Measurements from ENCODE around the gene SLC22A5.

The SLC22A5 gene

GRCh38 chr5:132363431-132364112 lies 5.9 kb upstream of the SLC22A5 start:
- Histone ChIP-seq H3K4me3 (no peak overlapping the region), H3K27ac (peak overlapping the region in 1 of 21 experiments; percentile 12)

DNA sequence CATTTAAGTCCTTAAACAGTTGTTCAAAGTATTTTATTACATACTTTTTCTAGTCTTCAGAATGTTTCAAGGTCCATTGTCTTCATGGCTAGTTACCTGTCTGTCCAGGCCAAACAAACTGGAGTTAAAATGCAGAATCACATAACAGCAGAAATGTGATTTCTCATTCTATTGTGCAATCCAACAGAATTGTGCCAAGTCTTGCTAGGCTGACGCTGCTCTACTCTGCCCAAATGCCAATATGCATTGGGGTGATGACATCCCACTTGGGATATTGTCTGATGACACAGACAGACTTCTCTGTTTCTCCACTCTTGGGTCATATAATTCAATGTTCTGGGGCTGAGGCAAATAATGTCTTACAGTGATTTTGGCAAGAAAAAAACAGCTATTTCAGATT lies 5.2 kb upstream of the SLC22A5 start:
- Histone ChIP-seq H3K27ac (peak overlapping the region in 2 of 21 experiments; percentile 36 to 42), H3K4me3 (no peak overlapping the region)

DNA sequence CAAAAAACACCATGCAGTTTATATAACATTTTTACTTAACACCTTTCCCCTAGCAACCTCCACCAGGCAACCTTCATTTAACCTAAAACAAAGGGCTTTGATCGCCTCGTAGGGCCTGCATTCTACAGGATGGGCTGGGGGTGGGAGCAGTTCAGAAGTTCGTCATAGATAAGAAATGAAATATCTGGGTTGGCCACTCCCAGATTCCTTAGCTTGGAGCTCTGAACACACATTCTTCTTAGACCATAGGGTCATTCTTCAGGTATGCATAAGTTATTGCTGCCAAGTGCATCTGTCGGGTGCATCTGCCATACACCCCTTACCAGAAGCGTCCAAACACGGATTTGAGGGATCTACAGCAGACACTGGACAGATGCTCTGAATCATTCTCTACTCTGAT lies 4.3 kb upstream of the SLC22A5 start:
- no peak overlapping the region for H3K4me3 ChIP-seq
- peak overlapping the region in 1 of 21 experiments; percentile 42 for H3K27ac ChIP-seq

DNA sequence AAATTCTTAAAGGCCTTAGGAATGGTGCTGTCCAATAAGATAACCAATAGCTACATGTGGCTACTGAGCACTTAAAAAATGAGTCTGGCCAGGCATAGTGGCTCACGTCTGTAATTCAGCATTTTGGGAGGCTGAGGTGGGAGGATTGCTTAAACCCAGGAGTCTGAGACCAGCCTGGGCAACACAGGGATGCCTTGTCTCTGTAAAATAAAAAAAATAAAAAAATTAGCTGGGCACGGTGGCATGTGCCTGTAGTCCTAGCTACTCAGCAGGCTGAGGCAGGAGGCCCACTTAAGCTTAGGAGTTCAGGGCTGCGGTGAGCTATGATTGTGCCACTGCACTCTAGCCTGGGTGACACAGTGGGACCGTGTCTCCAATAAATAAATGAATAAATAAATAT lies 1.3 kb upstream of the SLC22A5 start:
- H3K4me3 ChIP-seq, result no peak overlapping the region
- no peak overlapping the region for H3K27ac ChIP-seq

GRCh38 chr5:132369007-132369473 lies 470 bp upstream of the SLC22A5 start:
- Histone ChIP-seq H3K4me3 (peak overlapping the region; percentile 47 to 77 (median 70)), H3K27ac (peak overlapping the region in 20 of 21 experiments; percentile 34 to 88 (median 70))

- peak overlapping the region in 18 of 21 experiments; percentile 34 to 88 (median 73) for H3K27ac ChIP-seq
- peak overlapping the region; percentile 47 to 77 (median 70) for H3K4me3 ChIP-seq
Observed at GRCh38 chr5:132370181-132370970, 866 bp downstream of the SLC22A5 start.

DNA sequence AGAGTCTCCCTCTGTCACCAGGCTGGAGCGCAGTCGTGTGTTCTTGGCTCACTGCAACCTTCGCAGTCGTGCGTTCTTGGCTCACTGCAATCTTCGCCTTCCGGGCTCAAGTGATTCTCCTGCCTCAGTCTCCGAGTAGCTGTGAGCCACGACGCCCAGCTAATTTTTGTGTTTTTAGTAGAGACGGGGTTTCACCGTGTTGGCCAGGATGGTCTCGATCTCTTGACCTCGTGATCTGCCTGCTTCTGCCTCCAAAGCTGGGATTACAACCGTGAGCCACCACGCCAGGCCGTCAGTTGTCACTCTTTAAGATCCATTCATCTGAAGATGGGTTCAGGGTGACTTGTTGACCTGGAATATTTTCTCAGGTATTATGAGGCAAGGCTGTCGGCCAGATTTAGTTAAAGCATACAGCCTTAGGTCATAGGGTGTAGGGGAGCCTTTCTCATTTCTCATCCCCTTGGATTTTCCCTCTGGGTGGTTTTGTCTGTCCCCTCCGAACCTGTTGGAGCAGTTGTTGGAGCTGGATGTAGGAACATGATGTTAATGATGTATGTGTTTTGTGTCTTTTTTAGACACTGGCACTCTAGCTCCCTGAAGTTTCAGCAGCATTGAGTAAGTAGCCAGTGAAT lies 1.6 kb downstream of the SLC22A5 start:
- Histone ChIP-seq H3K4me3 (peak overlapping the region in 2 of 7 experiments; percentile 70 to 73), H3K27ac (peak overlapping the region in 4 of 21 experiments; percentile 25 to 88 (median 57))

DNA sequence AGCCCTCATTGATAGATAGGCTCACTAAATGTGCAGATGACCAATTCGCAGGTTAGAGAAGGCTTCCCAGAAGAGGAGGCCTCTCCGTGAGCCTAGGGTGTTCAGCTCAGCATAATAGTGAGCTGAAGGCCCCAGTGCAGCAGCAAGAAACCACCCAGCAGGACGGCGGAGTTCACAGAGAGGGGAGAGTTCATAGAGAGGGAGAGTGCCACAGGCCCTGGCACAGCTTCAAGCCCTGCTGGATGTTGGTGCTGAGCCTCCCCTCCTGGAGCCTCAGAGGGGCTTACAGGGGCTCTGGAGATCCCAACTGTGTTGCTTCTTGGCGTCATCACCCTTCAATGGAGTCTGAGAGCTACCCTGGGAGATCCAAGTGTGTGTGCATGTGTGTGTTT lies 2.1 kb downstream of the SLC22A5 start:
- Histone ChIP-seq H3K27ac (peak overlapping the region in 2 of 21 experiments; percentile 25 to 30), H3K4me3 (no peak overlapping the region)

DNA sequence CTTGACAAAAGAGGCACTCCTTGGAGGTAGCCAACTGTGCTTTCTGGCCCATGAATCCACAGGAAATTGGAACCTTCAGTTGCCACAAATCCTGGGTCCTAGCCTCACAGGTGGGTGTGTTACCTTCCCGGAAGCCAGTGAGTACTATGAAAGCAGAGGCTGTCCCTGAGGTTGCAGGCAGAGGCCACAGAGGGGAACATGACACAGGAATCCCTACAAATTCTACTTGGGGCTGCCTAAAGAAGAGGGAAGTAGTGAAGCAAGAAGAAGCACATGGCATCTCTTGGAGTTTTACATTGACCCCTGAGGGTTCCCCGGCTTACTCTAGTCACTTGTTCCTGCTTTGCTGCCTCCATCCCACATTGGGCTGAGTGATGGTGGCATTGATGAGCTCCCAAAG lies 2.6 kb downstream of the SLC22A5 start:
- H3K4me3 ChIP-seq, result no peak overlapping the region
- H3K27ac ChIP-seq, result no peak overlapping the region

DNA sequence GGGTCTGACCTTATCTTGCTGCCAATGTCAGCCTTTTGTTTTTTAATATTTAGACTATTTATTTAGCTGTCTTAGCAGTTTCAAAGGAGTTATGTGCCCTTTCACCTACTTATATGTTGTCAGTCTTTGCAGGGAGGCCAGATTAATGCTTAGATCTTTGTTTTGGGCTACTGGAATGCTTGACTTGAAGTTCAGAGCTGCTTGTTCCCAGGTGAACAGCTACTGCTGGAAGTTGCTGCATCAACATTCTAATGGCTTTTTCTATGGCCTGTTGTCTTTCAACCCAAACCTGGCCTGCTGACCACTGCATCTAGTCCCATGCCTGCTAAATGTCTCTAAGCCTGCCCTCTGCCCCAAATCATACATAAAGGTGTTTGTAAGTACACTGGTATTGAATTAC lies 3.0 kb downstream of the SLC22A5 start:
- Histone ChIP-seq H3K27ac (no peak overlapping the region), H3K4me3 (no peak overlapping the region)

DNA sequence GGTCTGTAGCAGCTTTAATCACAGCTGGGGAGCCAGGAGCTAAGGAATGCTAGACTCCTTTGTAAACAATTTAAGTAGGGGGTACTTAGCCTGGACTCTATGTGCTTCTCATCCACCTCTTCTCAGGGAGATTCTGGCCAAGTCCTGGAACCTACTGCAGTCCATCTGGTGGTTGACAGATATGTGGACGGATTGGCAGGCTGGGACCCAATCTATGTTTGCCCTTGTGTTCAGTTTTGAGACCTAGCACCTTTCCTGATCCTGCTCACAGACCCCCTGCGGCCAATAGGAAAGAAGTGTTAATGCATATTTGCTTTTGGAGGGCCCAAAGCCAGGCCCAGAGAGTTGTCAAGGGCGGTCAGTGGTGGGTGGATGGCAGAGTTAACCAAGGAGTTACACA lies 6.4 kb downstream of the SLC22A5 start:
- peak overlapping the region in 1 of 21 experiments; percentile 7 for H3K27ac ChIP-seq

GRCh38 chr5:132376694-132377641 lies 7.5 kb downstream of the SLC22A5 start:
- Histone ChIP-seq H3K4me3 (no peak overlapping the region), H3K27ac (peak overlapping the region in 4 of 21 experiments; percentile 10 to 63 (median 16))

More for the DNA sequence above, 6.4 kb downstream of the SLC22A5 start:
- no peak overlapping the region for H3K4me3 ChIP-seq

- Histone ChIP-seq H3K4me3 (no peak overlapping the region), H3K27ac (no peak overlapping the region)
Observed at GRCh38 chr5:132377738-132378137, 8.2 kb downstream of the SLC22A5 start.

- H3K27ac ChIP-seq, result no peak overlapping the region
- no peak overlapping the region for H3K4me3 ChIP-seq
Observed at GRCh38 chr5:132378580-132378979, 9.1 kb downstream of the SLC22A5 start.

DNA sequence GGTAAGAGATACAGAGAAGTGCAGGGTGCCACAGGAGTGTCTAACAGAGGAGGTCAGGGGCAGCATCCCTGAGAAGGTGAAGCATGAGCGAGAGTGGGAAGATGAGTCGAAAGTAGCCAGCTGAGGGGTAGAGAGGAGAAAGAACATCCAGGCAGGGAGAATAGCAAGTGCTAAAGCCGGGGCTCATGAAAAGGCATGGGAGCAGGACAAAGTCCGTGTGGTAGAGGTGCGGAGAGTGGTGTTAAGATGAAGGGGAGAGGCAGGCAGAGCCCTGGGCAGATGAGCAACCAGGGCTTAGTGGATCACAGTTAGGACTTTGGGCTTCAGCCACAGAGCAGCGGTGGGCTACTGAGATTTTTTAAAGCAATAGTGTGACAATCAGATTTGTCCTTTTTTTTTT lies 10.5 kb downstream of the SLC22A5 start:
- Histone ChIP-seq H3K27ac (no peak overlapping the region), H3K4me3 (no peak overlapping the region)

DNA sequence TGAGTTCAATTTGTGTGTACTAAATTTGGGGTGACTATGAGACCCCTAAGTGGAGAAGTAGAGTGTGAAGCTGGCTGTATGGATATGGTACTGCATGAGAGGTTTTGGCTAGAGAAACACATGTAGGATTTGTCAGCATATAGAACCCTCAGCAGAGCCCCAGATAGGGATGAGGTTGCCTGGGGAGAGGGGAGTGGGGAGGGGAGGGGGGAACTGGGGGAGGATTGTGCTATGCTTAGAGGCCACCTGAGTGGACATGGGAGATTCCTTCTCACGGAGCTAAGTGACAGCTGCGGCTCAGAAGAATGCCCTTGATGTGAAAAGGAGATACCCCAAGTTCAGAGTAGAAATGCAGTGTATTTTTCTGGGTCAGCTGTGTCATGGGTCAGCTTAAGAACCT lies 11.2 kb downstream of the SLC22A5 start:
- no peak overlapping the region for H3K4me3 ChIP-seq
- peak overlapping the region in 3 of 21 experiments; percentile 33 to 47 (median 42) for H3K27ac ChIP-seq

GRCh38 chr5:132381614-132382013 lies 12.1 kb downstream of the SLC22A5 start:
- H3K4me3 ChIP-seq, result no peak overlapping the region
- H3K27ac ChIP-seq, result peak overlapping the region in 1 of 21 experiments; percentile 47

- no peak overlapping the region for H3K27ac ChIP-seq
- no peak overlapping the region for H3K4me3 ChIP-seq
Observed at GRCh38 chr5:132383261-132383660, 13.8 kb downstream of the SLC22A5 start.

DNA sequence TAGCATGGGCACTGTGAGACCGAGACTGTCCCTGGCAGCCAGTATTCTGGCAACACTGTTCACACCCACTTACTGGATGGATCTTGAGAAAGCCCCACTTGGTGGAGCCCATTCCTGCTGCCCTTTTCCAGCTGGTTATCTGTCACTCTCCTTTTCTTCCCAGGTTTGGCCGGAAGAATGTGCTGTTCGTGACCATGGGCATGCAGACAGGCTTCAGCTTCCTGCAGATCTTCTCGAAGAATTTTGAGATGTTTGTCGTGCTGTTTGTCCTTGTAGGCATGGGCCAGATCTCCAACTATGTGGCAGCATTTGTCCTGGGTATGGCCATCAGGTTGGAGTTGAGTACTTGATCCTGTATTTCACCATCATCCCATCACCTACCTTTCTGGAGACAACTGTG lies 14.5 kb downstream of the SLC22A5 start:
- Histone ChIP-seq H3K27ac (no peak overlapping the region), H3K4me3 (no peak overlapping the region)
